GM18858 (cell line): Measurements from ENCODE around the gene CACNA2D2.

Experiments
- ATAC-seq: cut with Tn5 transposase; IDR thresholded peaks from one replicate; pipeline ENCODE4 v1.9.1; 2021; ENCODE audit not compliant: unreplicated experiment

Gene CACNA2D2

DNA sequence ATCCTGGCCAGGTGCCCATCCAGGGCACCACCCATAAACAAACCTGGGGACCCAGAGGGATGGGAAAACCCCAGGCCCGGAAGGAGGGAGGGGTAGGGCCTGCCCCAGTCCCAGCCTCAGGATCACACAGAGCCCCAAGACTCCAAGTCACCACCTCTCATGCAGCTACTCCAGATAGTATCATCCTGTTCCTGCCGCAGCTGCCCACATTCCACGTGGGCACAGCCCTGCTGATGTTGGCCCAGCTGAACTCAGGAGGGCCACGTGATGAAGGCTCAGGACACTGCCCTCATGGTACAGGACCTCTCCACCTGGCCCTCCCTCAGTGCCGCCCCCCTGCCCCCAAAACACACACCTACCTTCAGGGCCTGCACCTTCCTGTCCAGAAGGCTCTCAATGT lies 69.5 kb downstream of the CACNA2D2 start:
- no peak for ATAC-seq

DNA sequence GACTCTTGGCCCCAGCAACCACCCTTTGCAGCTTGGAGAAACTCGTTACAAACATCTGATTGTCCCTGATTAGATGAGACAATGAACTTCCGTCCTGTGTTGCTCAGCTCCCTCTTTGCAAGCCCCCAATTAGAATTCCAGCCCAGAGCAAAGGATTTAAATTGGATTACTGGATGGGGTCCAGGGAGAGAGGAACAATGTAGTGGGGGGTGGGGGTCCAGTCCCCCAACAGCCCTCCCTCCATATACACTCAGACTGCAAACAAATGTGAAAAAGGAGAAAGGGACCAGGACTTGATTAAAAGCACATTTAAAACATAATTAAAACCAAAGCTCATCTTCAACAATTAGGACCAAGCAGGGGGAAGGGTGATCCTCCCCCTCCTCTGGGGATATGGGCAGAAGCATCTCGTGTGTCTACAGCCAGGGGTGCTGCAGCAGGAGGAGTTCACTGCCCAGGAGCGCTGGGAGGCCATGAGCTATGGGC lies 72.4 kb downstream of the CACNA2D2 start:
- ATAC-seq: no peak

DNA sequence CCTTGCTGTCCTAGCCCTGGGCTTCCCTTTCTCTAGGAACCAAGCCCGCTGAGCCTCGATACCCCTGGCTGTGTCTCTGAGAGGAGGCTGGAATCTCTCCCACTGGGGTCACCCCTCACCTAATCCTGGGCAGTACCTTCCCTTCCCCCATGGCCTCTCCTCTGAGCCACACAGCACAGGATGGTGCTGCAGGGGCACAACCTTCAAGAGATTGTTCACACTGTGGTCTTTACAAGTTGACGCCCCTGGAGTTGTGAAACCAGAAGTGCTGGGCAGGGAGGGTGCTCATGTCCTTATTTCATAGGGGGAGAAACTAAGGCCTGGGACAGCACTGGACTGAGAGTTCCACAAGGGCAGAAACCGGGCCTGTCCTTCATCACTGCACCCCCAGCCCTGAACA lies 73.2 kb downstream of the CACNA2D2 start:
- no peak for ATAC-seq

DNA sequence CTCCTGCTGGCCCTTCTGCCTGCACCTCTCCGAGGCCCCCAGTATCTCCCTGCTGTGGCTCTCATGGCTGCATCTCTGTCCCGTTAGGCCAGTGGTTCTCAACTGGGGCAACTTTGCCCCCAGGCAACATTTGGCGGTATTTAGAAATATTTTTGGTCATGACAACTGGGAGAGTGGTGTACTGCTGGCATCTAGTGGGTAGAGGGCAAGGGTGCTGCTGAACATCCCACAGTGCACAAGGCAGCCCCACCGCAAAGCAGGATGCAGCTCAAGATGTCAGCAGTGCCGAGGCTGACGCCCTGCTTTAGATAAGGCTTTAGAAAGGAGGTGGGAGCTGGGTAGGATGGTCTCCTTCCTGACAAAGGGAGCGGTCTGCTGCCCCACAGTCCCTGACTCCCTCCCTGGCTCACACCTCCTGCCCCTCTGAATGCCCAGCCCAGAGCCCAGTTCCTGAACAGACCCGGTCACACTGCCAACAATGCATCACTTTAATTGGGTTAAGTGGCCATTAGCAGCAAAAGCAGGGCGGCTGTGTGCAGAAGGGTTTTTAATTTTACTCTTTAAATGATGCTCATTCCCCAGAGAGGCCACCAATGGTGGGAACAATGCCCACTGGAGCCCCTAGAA lies 75.3 kb downstream of the CACNA2D2 start:
- no peak for ATAC-seq

DNA sequence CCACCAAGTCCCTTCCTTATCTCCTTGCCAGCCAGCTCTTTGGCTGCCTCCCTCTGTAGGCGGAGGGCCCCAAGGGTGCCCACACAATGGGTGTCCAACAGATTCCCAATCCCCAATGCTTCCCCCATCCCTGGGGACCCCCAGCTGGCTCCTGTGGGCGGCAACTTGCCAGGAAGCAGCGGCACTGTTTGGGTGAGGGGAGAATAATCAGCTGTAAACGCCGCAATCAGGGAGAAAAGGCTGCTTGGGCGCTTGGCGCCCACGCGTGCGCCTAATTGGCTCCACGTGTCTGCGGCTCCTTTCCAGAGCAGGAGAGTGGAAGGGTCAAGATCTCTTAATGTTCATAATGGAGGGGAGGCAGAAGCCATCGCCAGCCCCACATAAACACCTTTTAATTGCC lies 76.2 kb downstream of the CACNA2D2 start:
- ATAC-seq: no peak

DNA sequence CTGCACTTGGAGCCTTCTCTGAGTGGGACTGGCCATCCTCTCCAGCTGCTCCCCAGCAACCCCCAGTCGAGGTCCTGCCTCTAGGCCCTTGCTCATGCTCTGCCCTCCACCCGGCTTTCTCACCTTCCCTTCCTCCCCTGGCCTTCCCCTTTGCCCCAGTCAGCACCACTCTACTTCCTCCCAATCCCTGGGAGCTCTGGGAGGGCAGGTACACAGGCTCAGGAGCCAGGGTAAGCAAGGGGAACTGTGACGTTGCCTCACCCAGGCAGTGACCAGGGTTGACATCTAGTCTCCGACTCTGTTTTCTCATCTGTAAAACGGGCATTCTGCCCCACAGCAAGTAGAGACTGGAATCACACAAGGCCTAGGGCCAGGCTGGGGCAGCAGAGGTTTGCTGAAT lies 77.5 kb downstream of the CACNA2D2 start:
- ATAC-seq: no peak

DNA sequence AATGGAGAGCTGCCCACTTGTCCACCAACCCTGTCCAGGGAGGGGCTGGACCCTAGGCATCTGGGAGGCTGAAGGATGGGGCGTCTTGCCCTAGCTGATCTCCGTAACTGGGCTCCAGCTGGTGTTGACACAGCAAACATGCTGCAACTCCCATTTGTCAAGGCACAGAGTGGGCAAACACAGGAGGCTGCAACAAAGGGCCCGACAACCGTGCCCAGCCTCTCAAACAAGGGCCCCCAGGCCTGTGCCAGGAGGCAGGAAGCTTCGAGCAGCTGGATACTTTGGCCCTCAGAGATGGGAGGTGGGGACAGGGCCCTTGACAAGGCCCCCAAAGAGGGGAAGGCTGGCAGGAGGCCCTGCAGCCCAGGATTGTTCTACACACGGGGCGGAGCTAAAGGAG lies 79.9 kb downstream of the CACNA2D2 start:
- ATAC-seq: no peak

DNA sequence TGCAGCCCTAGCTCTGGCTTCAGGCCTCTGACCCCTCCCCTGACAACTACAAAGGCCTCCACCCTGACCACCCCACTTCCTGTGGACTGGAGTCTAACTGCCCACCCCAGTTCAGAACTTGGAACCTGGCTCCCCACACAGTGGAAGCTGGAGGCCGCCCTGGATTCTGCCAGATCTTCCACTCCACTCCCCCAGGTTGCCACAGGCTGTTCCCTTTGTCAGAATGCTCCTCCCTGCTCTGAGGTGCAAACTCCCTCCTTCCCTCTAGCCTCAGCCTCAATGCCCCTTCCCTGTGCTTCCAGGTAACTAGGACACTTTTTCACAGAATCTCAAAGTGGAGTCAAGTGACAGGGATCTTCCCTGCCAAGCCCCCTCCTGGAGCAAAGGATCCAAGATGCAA lies 81.3 kb downstream of the CACNA2D2 start:
- no peak for ATAC-seq

DNA sequence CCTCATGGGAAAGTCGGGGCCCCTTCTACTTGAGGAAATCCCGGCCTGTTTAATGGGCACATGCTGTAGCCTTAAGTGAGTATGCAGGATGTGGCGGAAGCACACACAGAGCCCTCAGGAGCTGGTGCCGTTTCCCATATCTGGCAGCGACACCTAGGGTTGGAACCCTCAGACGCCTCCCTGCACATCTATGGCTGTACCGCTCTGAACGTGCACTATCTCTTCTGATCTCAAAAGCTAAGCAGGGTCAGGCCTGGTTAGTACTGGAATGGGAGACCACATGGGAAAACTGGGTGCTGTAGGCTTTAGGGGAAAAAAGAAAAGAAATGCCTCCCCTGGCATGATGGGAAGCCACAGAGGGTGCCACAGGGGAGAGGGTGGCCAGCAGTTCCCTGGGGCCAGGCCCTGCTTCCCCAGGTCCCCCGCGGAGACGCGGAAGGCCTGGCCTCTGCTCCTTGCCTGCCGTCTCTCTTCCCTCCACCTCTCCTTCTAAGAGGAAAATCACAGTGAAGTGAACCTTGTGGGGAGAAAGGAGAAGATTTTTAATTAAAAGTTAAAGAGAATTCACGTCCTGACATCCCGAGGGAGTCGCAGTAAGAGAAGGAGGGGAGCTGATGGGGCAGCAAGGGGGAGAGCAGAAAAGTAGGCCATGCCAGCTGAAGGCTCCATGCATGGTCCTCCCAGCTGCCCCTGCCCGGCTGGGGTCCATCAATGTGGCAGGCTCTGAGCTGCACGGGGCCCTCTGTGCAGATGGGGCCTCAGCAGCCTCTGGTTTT lies 83.7 kb downstream of the CACNA2D2 start:
- no peak for ATAC-seq

DNA sequence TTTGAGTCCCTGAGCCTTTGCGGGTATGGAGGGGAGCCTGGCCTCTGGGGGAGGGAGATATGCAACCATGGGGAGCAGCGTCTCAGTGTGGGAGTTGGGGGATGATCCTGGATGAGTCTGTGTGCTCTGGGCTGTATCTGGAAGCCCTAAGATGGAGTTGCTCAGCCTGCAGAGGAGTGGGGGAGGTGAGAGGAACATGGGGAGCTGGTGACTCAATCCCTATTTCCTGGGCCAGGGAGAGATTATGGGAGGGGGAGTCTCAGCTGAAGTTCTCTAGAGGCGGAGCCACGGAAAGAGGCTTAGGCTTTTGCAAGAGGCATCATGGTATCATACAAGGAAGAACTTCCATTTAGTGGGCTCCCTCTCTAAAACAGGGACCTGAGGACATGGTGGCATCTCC lies 84.6 kb downstream of the CACNA2D2 start:
- ATAC-seq: no peak

DNA sequence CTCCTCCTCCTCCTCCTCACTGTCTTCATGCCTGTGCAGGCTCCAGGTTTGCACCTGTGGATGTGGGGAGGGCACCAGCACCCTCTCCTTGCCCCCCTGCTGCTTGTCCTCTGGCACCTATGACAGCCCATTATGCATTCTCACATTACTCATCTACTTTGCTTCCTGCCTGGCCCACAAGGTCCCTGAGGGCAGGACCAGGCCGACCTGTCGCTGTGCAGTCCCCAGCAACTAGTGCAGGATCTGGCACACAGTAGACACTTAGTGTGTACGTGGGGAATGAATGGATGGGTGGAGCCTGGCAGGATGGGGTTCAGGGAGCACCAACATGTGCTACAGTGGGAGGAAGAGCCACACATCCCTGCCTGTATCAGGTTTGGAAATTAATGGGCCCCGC lies 85.8 kb downstream of the CACNA2D2 start:
- no peak for ATAC-seq

DNA sequence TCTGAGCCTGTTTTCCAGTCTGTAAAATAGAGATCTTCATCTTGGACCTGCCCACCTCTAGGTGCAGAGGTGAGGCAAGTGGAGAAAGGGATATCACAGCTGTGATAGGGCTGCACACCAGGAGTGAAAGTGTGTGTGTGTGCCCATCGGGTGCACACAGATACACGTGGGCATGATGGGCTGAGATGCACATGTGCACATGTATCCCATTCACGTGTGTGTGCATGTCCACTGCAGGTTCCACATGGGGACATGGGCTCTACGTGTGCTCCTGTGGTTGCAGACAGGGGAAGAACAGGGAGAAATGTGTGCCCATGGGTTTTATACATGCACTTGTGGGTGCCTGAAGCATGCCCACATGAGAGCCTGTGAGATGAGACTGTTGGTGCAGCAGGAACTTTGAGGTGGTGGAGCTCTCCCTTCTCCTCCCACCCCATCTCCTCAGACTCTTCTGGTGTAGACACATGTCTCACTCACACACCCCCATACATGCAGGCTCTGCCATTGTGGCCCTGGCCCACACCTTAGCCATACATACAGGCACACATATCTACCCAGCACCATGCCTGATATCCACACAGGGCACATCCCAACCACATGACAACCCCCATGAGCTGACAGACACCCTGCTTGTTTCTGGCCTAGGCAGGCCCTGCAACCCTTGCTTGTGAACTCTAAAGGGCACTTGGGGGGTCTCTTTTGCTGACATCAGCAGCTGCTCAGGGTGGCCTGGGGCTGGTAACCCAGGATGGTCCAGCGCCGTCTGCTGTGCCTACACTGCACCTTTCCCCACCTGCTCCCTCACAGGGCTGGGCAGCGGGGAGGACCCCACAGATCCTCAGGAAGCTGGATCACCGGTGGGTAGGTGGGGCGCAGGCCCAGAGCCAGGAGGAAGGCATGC lies 86.4 kb downstream of the CACNA2D2 start:
- ATAC-seq: no peak

DNA sequence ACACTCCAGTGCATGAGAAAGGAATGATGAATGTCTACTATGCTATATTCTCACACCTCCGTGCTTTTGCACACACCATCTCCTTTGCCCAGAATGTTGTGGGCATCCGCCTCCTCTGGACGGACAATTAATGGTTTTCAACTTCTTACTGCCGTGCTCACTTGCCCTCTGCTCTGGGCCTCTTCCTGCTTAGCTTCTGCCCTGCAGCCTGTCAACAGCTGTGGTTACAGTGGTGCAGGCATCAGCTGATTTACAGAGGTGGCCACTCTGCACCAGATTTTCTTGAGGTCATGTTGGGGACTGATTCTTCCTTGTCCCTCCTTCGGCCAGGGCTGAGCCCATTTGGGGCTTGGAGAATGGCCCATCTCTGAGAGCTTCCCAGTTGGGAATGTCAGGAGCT lies 87.6 kb downstream of the CACNA2D2 start:
- ATAC-seq: no peak

DNA sequence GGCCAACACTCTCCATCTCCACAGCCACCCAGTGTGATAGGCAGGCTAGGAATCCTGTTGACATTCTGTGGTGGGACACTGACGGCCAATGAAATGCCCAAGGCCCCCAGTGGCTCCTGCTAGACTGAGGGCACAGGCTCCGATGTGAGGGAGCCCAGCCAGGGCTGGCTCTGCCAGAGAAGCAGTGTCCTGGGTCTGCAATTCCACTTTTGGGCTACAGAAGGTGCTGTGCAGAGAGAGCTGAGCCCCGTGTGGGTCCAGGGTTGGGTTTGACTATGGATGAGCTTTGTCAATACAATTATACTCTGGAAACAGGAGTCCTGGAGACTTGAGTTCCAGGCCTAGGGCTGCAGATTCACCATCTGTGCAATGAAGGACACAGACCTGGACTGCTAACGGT lies 88.4 kb downstream of the CACNA2D2 start:
- ATAC-seq: no peak

DNA sequence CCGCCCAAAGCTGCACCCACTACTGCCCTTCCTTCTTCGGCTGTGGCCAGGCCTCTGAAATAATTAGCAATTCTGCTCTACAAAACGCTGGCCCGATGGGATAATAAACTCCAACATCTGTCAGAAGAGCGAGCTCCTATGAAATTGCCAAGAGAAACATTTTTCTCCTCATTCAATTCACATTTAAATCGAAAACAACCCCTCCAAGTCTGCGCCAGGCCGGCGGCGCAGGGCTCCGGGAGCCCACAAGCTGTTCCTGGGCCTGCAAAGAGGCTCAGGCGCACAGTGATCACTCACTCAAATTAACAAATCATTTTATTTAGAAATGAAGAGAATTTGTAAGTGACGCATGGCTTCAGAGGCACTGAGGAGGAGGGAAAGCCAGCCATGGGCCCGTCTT lies 88.8 kb downstream of the CACNA2D2 start:
- ATAC-seq: no peak

DNA sequence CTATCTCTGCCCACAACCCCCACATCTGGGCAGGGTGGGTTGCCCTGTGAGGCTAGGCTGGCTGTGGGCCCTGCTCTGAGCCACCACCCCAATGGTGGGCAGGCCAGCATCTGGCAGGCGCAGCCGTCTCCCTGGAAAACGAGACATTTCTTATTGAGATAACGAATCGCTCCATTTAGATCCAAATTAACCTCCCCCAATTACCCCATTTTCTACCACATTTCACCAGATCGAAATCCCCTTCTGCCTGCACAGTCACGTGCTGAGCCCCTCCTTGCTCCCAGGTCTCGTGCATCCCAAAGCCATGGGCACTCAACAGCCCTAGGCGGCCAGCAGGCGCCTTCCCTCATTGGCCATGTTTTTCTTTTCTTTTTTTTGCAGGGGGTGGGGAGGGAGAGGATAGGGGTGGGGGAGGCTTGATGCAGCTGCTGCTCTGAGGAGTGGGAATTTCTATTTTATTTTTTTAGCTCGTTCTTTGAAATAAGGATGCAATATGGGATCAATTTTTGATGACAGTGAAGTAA lies 91.1 kb downstream of the CACNA2D2 start:
- no peak for ATAC-seq

DNA sequence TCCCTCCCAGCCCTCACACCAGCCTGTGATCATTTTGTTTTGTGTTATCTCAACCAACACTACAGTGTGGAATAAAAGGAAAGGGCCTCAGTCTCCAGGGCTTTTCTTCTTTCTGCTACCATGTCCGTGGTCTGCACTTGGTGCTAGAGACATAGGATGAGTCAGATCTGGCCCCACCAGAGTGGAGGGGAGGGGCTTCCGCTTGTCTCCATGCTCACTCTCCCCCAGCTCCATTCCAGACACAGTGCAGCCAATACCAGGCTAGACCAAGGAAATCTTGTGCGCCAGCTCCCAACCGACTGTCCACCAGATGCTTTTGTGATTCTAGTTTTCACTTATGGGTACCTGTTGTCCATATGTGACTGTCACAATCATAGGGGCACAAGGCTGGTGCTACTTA lies 92.2 kb downstream of the CACNA2D2 start:
- ATAC-seq: no peak

DNA sequence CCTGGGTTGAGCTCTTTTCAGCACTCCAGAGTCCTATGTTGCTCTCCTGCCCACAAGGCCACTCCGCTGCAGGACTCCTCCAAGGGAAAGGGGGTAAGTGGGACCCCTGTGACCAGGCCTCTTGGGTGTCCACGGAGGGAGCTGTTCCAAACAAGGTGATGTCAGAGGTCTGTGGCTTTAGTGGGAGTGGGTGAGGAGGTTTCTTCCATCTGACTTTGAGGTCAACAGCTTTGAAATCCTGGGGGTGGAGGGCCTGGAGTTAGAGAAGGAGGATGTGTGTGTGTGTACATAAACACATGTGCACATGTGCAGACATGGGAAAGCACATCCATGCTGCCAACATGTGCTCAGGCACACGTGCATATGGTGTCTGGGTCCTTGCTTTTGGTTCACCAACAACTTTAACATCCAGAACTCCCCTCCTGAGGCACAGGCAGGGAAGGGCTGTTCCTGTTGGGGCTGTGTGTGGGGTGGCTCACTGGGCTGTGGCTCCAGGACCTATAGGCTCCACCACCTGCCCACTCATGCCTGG lies 92.8 kb downstream of the CACNA2D2 start:
- no peak for ATAC-seq

DNA sequence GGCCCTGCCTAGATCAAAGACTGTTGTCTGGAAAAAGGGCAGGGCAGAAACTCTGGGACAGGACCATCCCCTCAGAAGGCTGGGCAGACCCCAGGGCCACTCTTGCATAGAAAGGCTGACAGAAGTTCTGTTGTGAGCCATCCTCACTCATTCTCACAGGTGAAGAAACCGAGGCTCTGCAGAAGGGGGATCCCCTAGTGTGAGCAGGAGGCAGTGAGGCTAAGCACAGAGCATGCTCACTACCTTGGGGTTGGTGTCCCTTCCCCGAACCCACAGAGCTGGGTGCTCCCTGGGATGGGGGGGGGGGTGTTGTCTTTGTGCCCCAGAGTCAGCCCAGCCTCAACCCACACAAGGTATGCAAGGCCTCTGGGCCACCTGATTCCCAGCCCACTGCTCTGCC lies 93.2 kb downstream of the CACNA2D2 start:
- no peak for ATAC-seq

DNA sequence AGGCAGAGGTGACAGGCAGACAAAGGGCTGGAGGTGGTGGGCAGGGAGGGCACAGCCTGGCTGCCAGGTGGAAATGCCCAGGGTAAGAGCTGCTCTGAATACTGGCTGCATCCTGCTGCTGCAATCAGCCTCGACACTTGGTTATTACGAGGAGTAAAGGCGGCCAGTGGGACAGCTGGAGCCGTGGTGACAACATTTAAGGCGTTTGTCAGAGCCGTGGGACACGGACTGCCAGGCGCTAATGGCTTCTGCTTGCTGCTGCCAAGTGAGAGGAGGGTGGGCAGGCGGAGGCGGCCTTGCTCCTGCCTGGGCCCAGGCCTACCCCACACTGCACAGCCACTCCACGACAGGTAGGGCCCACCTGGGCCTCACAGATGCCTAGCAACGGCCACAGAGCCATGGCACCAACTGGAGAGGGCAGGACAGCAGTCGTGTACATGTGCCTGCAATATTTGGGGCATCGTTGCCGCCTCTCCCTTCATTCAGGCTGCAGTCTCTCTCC lies 94.9 kb downstream of the CACNA2D2 start:
- no peak for ATAC-seq

DNA sequence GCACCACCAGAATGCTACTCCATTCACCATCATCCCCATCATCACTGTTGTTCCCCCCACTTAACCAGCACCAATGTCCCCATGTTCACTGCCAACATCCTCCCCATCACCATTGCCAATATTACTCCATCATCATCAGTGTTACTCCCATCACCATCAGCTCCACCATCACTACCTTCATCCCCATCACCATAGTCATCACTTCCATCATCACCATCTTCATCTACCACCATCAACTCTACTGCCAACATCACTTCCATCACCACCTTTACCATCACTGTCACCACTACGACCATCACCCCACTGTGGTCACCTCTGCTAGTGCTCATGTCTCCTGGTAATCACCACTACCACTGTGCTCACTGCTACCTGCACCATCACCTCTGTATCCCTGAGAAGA lies 96.9 kb downstream of the CACNA2D2 start:
- no peak for ATAC-seq
